ENCODE results near the gene TEKT1. TPM values are rescaled to one million over a fixed set of nuclear protein-coding genes. Genes with fewer than 3 reads are reported as not detected.
"Not testable (repeated sequence)": the region's sequence is repeated elsewhere in the genome, so short reads cannot be mapped to it uniquely, and the experiment has no call there.

TEKT1 gene
- total RNA-seq, 1 donor from 2014 or later = not detected

- H3K27me3 Mint-ChIP-seq (ENCODE audit: unreplicated experiment) = peaks cover 39% of the 10 kb centered on the region
- no peak overlapping the region for H3K27ac Mint-ChIP-seq (ENCODE audit: unreplicated experiment)
- TF ChIP-seq CTCF (IDR thresholded peaks at IDR 0.05) = no peak
- no peak overlapping the region for H3K4me3 Mint-ChIP-seq (ENCODE audit: unreplicated experiment)
- no peaks in the 10 kb centered on the region for H3K9me3 Mint-ChIP-seq (ENCODE audit: unreplicated experiment)
- no peaks in the 10 kb centered on the region for H3K4me1 Mint-ChIP-seq (ENCODE audit: unreplicated experiment)
- no peaks in the 10 kb centered on the region for H3K36me3 Mint-ChIP-seq (ENCODE audit: unreplicated experiment)
- no peak for DNase-seq (ENCODE audit: extremely low spot score, unreplicated experiment)
Observed at GRCh38 chr17:6856051-6856450, 24.5 kb upstream of the TEKT1 start.

- Mint-ChIP-seq H3K9me3 (ENCODE audit: unreplicated experiment) (no peaks in the 10 kb centered on the region), H3K36me3 (ENCODE audit: unreplicated experiment) (no peaks in the 10 kb centered on the region), H3K27ac (ENCODE audit: unreplicated experiment) (no peak overlapping the region), H3K4me1 (ENCODE audit: unreplicated experiment) (no peaks in the 10 kb centered on the region), H3K27me3 (ENCODE audit: unreplicated experiment) (peaks cover 24% of the 10 kb centered on the region), H3K4me3 (ENCODE audit: unreplicated experiment) (no peak overlapping the region)
- no peak for DNase-seq (ENCODE audit: extremely low spot score, unreplicated experiment)
- peak; percentile 13 for TF ChIP-seq CTCF (IDR thresholded peaks at IDR 0.05)
Observed at GRCh38 chr17:6853764-6854442, 22.4 kb upstream of the TEKT1 start.

- H3K9me3 Mint-ChIP-seq (ENCODE audit: unreplicated experiment); H3K4me3 Mint-ChIP-seq (ENCODE audit: unreplicated experiment); H3K27ac Mint-ChIP-seq (ENCODE audit: unreplicated experiment); H3K36me3 Mint-ChIP-seq (ENCODE audit: unreplicated experiment); DNase-seq (ENCODE audit: extremely low spot score, unreplicated experiment); H3K4me1 Mint-ChIP-seq (ENCODE audit: unreplicated experiment): not testable (repeated sequence)
- H3K27me3 Mint-ChIP-seq (ENCODE audit: unreplicated experiment) = peaks cover 44% of the 10 kb centered on the region
Observed at GRCh38 chr17:6848545-6849179, 17.1 kb upstream of the TEKT1 start.

GRCh38 chr17:6846138-6846537, 14.6 kb upstream of the TEKT1 start:
- H3K4me3 Mint-ChIP-seq (ENCODE audit: unreplicated experiment); H3K9me3 Mint-ChIP-seq (ENCODE audit: unreplicated experiment); DNase-seq (ENCODE audit: extremely low spot score, unreplicated experiment); H3K4me1 Mint-ChIP-seq (ENCODE audit: unreplicated experiment); H3K27ac Mint-ChIP-seq (ENCODE audit: unreplicated experiment); H3K36me3 Mint-ChIP-seq (ENCODE audit: unreplicated experiment): not testable (repeated sequence)
- H3K27me3 Mint-ChIP-seq (ENCODE audit: unreplicated experiment) = peaks cover 53% of the 10 kb centered on the region

GRCh38 chr17:6844406-6844805, 12.9 kb upstream of the TEKT1 start:
- H3K36me3 Mint-ChIP-seq (ENCODE audit: unreplicated experiment); H3K9me3 Mint-ChIP-seq (ENCODE audit: unreplicated experiment); DNase-seq (ENCODE audit: extremely low spot score, unreplicated experiment); H3K27ac Mint-ChIP-seq (ENCODE audit: unreplicated experiment); H3K4me1 Mint-ChIP-seq (ENCODE audit: unreplicated experiment); H3K4me3 Mint-ChIP-seq (ENCODE audit: unreplicated experiment): not testable (repeated sequence)
- peaks cover 60% of the 10 kb centered on the region for H3K27me3 Mint-ChIP-seq (ENCODE audit: unreplicated experiment)

GRCh38 chr17:6843241-6843880, 11.8 kb upstream of the TEKT1 start:
- Mint-ChIP-seq H3K27me3 (ENCODE audit: unreplicated experiment) (peaks cover 62% of the 10 kb centered on the region), H3K27ac (ENCODE audit: unreplicated experiment) (no peak overlapping the region), H3K36me3 (ENCODE audit: unreplicated experiment) (no peaks in the 10 kb centered on the region), H3K4me3 (ENCODE audit: unreplicated experiment) (no peak overlapping the region), H3K9me3 (ENCODE audit: unreplicated experiment) (no peaks in the 10 kb centered on the region), H3K4me1 (ENCODE audit: unreplicated experiment) (no peaks in the 10 kb centered on the region)
- peak; percentile 61 for TF ChIP-seq CTCF (IDR thresholded peaks at IDR 0.05)
- DNase-seq (ENCODE audit: extremely low spot score, unreplicated experiment) = no peak

- H3K27ac Mint-ChIP-seq (ENCODE audit: unreplicated experiment); H3K9me3 Mint-ChIP-seq (ENCODE audit: unreplicated experiment); H3K36me3 Mint-ChIP-seq (ENCODE audit: unreplicated experiment); H3K4me3 Mint-ChIP-seq (ENCODE audit: unreplicated experiment); H3K4me1 Mint-ChIP-seq (ENCODE audit: unreplicated experiment); DNase-seq (ENCODE audit: extremely low spot score, unreplicated experiment): not testable (repeated sequence)
- peaks cover 58% of the 10 kb centered on the region for H3K27me3 Mint-ChIP-seq (ENCODE audit: unreplicated experiment)
Observed at GRCh38 chr17:6841769-6842168, 10.2 kb upstream of the TEKT1 start.

Measured in osteocyte (in vitro differentiated cells).